ENCODE results near the gene FBXO47. TPM values are rescaled to one million over a fixed set of nuclear protein-coding genes. Genes with fewer than 3 reads are reported as not detected.

Gene FBXO47
- total and polyA plus RNA-seq, 9 of the 15 experiments (the other 6 are each of a cell fraction or from before 2014, with no cell fraction given): not detected

- TF ChIP-seq, protein P1, sequence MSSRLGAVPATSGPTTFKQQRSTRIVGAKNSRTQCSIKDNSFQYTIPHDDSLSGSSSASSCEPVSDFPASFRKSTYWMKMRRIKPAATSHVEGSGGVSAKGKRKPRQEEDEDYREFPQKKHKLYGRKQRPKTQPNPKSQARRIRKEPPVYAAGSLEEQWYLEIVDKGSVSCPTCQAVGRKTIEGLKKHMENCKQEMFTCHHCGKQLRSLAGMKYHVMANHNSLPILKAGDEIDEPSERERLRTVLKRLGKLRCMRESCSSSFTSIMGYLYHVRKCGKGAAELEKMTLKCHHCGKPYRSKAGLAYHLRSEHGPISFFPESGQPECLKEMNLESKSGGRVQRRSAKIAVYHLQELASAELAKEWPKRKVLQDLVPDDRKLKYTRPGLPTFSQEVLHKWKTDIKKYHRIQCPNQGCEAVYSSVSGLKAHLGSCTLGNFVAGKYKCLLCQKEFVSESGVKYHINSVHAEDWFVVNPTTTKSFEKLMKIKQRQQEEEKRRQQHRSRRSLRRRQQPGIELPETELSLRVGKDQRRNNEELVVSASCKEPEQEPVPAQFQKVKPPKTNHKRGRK (tag; IDR thresholded peaks at IDR 0.05): 0 out of 2 replicates have a peak, but pooled peaks have one; percentile 21
- no peak for TF ChIP-seq KHSRP (IDR thresholded peaks at IDR 0.05)
- no peak for TF ChIP-seq ZNF583 (CRISPR knock-in tag; IDR thresholded peaks at IDR 0.05)
- no peak for TF ChIP-seq POLR3G (IDR thresholded peaks at IDR 0.05; ENCODE audit: extremely low read depth, insufficient read length, insufficient replicate concordance)
- peak; percentile 67 for TF ChIP-seq JUND (IDR thresholded peaks at IDR 0.05; ENCODE audit: borderline replicate concordance, low read depth, low read length)
- no peak; the same call in 2 of the 3 replicates for TF ChIP-seq JUND (tag; IDR thresholded peaks at IDR 0.05; ENCODE audit: borderline replicate concordance, low read depth, low read length)
- peak; percentile 29; the same call in 1 of the 2 replicates for TF ChIP-seq MTA2 (IDR thresholded peaks at IDR 0.05; ENCODE audit: low read depth)
- TF ChIP-seq, protein P2, sequence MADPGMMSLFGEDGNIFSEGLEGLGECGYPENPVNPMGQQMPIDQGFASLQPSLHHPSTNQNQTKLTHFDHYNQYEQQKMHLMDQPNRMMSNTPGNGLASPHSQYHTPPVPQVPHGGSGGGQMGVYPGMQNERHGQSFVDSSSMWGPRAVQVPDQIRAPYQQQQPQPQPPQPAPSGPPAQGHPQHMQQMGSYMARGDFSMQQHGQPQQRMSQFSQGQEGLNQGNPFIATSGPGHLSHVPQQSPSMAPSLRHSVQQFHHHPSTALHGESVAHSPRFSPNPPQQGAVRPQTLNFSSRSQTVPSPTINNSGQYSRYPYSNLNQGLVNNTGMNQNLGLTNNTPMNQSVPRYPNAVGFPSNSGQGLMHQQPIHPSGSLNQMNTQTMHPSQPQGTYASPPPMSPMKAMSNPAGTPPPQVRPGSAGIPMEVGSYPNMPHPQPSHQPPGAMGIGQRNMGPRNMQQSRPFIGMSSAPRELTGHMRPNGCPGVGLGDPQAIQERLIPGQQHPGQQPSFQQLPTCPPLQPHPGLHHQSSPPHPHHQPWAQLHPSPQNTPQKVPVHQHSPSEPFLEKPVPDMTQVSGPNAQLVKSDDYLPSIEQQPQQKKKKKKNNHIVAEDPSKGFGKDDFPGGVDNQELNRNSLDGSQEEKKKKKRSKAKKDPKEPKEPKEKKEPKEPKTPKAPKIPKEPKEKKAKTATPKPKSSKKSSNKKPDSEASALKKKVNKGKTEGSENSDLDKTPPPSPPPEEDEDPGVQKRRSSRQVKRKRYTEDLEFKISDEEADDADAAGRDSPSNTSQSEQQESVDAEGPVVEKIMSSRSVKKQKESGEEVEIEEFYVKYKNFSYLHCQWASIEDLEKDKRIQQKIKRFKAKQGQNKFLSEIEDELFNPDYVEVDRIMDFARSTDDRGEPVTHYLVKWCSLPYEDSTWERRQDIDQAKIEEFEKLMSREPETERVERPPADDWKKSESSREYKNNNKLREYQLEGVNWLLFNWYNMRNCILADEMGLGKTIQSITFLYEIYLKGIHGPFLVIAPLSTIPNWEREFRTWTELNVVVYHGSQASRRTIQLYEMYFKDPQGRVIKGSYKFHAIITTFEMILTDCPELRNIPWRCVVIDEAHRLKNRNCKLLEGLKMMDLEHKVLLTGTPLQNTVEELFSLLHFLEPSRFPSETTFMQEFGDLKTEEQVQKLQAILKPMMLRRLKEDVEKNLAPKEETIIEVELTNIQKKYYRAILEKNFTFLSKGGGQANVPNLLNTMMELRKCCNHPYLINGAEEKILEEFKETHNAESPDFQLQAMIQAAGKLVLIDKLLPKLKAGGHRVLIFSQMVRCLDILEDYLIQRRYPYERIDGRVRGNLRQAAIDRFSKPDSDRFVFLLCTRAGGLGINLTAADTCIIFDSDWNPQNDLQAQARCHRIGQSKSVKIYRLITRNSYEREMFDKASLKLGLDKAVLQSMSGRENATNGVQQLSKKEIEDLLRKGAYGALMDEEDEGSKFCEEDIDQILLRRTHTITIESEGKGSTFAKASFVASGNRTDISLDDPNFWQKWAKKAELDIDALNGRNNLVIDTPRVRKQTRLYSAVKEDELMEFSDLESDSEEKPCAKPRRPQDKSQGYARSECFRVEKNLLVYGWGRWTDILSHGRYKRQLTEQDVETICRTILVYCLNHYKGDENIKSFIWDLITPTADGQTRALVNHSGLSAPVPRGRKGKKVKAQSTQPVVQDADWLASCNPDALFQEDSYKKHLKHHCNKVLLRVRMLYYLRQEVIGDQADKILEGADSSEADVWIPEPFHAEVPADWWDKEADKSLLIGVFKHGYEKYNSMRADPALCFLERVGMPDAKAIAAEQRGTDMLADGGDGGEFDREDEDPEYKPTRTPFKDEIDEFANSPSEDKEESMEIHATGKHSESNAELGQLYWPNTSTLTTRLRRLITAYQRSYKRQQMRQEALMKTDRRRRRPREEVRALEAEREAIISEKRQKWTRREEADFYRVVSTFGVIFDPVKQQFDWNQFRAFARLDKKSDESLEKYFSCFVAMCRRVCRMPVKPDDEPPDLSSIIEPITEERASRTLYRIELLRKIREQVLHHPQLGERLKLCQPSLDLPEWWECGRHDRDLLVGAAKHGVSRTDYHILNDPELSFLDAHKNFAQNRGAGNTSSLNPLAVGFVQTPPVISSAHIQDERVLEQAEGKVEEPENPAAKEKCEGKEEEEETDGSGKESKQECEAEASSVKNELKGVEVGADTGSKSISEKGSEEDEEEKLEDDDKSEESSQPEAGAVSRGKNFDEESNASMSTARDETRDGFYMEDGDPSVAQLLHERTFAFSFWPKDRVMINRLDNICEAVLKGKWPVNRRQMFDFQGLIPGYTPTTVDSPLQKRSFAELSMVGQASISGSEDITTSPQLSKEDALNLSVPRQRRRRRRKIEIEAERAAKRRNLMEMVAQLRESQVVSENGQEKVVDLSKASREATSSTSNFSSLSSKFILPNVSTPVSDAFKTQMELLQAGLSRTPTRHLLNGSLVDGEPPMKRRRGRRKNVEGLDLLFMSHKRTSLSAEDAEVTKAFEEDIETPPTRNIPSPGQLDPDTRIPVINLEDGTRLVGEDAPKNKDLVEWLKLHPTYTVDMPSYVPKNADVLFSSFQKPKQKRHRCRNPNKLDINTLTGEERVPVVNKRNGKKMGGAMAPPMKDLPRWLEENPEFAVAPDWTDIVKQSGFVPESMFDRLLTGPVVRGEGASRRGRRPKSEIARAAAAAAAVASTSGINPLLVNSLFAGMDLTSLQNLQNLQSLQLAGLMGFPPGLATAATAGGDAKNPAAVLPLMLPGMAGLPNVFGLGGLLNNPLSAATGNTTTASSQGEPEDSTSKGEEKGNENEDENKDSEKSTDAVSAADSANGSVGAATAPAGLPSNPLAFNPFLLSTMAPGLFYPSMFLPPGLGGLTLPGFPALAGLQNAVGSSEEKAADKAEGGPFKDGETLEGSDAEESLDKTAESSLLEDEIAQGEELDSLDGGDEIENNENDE (IDR thresholded peaks at IDR 0.05; ENCODE audit: low read depth, low read length): no peak
- TF ChIP-seq ZNF785 (CRISPR knock-in tag; IDR thresholded peaks at IDR 0.05): no peak
- no peak for TF ChIP-seq ZNF316 (IDR thresholded peaks at IDR 0.05)
- peak; percentile 18; the same call in 1 of the 2 replicates for TF ChIP-seq HDAC2 (IDR thresholded peaks at IDR 0.05)
- no peak for TF ChIP-seq SMAD2 (IDR thresholded peaks at IDR 0.05; ENCODE audit: low read depth, low read length)
- no peak for TF ChIP-seq PTBP1 (IDR thresholded peaks at IDR 0.05; ENCODE audit: low read depth, low read length)
- no peak for TF ChIP-seq YBX1 (IDR thresholded peaks at IDR 0.05)
- TF ChIP-seq, protein P3, sequence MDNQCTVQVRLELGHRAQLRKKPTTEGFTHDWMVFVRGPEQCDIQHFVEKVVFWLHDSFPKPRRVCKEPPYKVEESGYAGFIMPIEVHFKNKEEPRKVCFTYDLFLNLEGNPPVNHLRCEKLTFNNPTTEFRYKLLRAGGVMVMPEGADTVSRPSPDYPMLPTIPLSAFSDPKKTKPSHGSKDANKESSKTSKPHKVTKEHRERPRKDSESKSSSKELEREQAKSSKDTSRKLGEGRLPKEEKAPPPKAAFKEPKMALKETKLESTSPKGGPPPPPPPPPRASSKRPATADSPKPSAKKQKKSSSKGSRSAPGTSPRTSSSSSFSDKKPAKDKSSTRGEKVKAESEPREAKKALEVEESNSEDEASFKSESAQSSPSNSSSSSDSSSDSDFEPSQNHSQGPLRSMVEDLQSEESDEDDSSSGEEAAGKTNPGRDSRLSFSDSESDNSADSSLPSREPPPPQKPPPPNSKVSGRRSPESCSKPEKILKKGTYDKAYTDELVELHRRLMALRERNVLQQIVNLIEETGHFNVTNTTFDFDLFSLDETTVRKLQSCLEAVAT (IDR thresholded peaks at IDR 0.05): peak; percentile 57 to 65; a peak in 3 of 4 replicates
Measured at GRCh38 chr17:39002991-39003715, 36.0 kb upstream of the FBXO47 start (continued).

All from K562 (cell line).